HG02970 (cell line): ENCODE results near the gene SYTL2.
A peak's percentile ranks its signal among the peaks of the same experiment; 100 is the strongest.
"Not testable (repeated sequence)": the region's sequence is repeated elsewhere in the genome, so short reads cannot be mapped to it uniquely, and the experiment has no call there.

ENCODE experiments used
- ATAC-seq: cut with Tn5 transposase; IDR thresholded peaks from one replicate; pipeline ENCODE4 v1.9.1; 2021; ENCODE audit warnings: mild to moderate bottlenecking, moderate library complexity, moderate number of reproducible peaks; ENCODE audit not compliant: unreplicated experiment, low FRiP score

SYTL2 gene

GRCh38 chr11:85663753-85664614 is 147.0 kb downstream of the SYTL2 start:
- ATAC-seq, result peak; percentile 73

GRCh38 chr11:85663080-85663752 is 147.7 kb downstream of the SYTL2 start:
- no peak for ATAC-seq

GRCh38 chr11:85661972-85662664 is 148.8 kb downstream of the SYTL2 start:
- no peak for ATAC-seq

GRCh38 chr11:85658180-85658579 is 152.8 kb downstream of the SYTL2 start:
- no peak for ATAC-seq

GRCh38 chr11:85656777-85657176 is 154.2 kb downstream of the SYTL2 start:
- no peak for ATAC-seq

GRCh38 chr11:85654343-85654742 is 156.6 kb downstream of the SYTL2 start:
- not testable (repeated sequence) for ATAC-seq

GRCh38 chr11:85652786-85653447 is 158.0 kb downstream of the SYTL2 start:
- ATAC-seq, result no peak

GRCh38 chr11:85651118-85651517 is 159.8 kb downstream of the SYTL2 start:
- no peak for ATAC-seq

GRCh38 chr11:85647604-85648299 is 163.2 kb downstream of the SYTL2 start, which contains the start of gene TMEM126A:
Gene TMEM126A (plus strand): TSS chr11:85647967. CDS start chr11:85650256, 2,289 bp downstream.
- ATAC-seq, result peak; percentile 100

GRCh38 chr11:85647078-85647477 is 163.9 kb downstream of the SYTL2 start:
- no peak for ATAC-seq
